Measurements from ENCODE around the gene MAML2.

DNA sequence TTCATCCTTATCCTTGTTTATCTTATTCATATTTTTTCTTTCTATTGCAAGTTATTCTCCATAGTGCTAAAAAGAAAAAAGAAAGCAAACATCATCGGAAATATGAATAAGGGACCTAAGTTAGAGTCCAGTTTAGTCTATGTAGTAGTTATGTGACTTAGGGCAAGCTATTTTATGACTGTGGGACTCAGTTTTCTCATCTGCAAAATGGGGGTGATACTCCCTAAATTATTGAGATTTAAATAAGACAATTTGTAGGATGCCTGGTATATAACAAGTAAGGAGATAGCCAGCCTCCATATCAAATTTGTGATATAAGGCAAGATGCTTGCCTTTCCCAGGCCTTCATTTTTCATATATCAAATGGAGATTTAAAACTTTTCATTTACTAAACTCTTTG, 69.5 kb downstream of the MAML2 start:
- TF ChIP-seq, protein P1, sequence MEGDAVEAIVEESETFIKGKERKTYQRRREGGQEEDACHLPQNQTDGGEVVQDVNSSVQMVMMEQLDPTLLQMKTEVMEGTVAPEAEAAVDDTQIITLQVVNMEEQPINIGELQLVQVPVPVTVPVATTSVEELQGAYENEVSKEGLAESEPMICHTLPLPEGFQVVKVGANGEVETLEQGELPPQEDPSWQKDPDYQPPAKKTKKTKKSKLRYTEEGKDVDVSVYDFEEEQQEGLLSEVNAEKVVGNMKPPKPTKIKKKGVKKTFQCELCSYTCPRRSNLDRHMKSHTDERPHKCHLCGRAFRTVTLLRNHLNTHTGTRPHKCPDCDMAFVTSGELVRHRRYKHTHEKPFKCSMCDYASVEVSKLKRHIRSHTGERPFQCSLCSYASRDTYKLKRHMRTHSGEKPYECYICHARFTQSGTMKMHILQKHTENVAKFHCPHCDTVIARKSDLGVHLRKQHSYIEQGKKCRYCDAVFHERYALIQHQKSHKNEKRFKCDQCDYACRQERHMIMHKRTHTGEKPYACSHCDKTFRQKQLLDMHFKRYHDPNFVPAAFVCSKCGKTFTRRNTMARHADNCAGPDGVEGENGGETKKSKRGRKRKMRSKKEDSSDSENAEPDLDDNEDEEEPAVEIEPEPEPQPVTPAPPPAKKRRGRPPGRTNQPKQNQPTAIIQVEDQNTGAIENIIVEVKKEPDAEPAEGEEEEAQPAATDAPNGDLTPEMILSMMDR (IDR thresholded peaks at IDR 0.05), result no peak
- no peak for TF ChIP-seq ZFX (IDR thresholded peaks at IDR 0.05; ENCODE audit: borderline replicate concordance)

All from 22Rv1 (cell line).